Uterus (tissue), 2 donors: ENCODE data around the gene DBP.
"Not testable (repeated sequence)": the region's sequence is repeated elsewhere in the genome, so short reads cannot be mapped to it uniquely, and the experiment has no call there.

ENCODE experiments used
- CTCF ChIP-seq, 4 experiments: fragments of 200-600 bp in 2 of 4; fragments of 450-650 bp in 2 of 4; sonication (generic) in 2 of 4; IDR thresholded peaks; one replicate each; pipeline ENCODE4 v1.5.1; 2016 to 2019; ENCODE audit warnings: antibody characterized with exemption in 4 of 4, mild to moderate bottlenecking in 2 of 4, moderate library complexity in 1 of 4
- POLR2A ChIP-seq, 2 donors: fragments of 450-650 bp; IDR thresholded peaks; one replicate each; pipeline ENCODE4 v1.6.1; 2016; ENCODE audit warnings: antibody characterized with exemption in 2 of 2, mild to moderate bottlenecking in 1 of 2, moderate library complexity in 1 of 2

GRCh38 chr19:48680006-48680405 lies 42.8 kb upstream of the DBP start:
- not testable (repeated sequence) for TF ChIP-seq CTCF, POLR2A (IDR thresholded peaks at IDR 0.05)
